Right cardiac atrium (tissue), 5 donors: ENCODE results near the gene SYT8. TPM values are rescaled to one million over a fixed set of nuclear protein-coding genes. Genes with fewer than 3 reads are reported as not detected.

Source experiments
- ATAC-seq, 2 donors: fragments of 200-7000 bp; cut with Tn5 transposase; one replicate each; pipeline versions ENCODE4 v1.8.0 to v1.9.1; 2020; ENCODE audit warnings: moderate library complexity in 2 of 2, mild to moderate bottlenecking in 1 of 2
- DNase-seq, 3 donors: peaks; one replicate each; pipeline ENCODE4 v3.0.0-alpha.2; 2020
- H3K27ac ChIP-seq: one replicate; pipeline ENCODE4 v1.5.1; 2013; ENCODE audit warnings: mild to moderate bottlenecking, low read length, control low read depth, moderate library complexity
- H3K27me3 ChIP-seq: one replicate; pipeline ENCODE4 v1.6.1; 2013; ENCODE audit not compliant: control insufficient read depth, insufficient read depth
- H3K4me1 ChIP-seq: one replicate; pipeline ENCODE4 v1.6.1; 2013; ENCODE audit warnings: low read length; ENCODE audit not compliant: control insufficient read depth, insufficient read depth
- H3K4me3 ChIP-seq: one replicate; pipeline ENCODE4 v1.5.1; 2013; ENCODE audit warnings: low read length, control low read depth
- H3K9me3 ChIP-seq: one replicate; pipeline ENCODE4 v1.6.1; 2013; ENCODE audit warnings: low read length; ENCODE audit not compliant: control insufficient read depth
- WGBS: extraction: QIAGEN DNeasy Blood & Tissue Kit; methylation state at CpG from one replicate; pipeline ENCODE4 v1.1.7; 2013; 5-methylcytosine and 5-hydroxymethylcytosine counted together
- intact Hi-C, 4 donors: fragments of 100-400 bp; cut with DNase I; formaldehyde crosslinking; loops; one replicate each; pipeline versions ENCODE4 v1.11.0 to v1.14.0; 2022 to 2023
- polyA plus RNA-seq: library from polyadenylated mRNA; stranded (reverse); fragments of 200-250 nt; gene quantifications from one replicate; pipeline ENCODE4 v1.2.3, GENCODE V29; 2013
- total RNA-seq, 4 donors: library from RNA; stranded (reverse); fragmentation: NEBNext Ultra II Directional; extraction: Animal tissue kit (Norgen Biotek cat#: 25700); gene quantifications; one replicate each; pipeline ENCODE4 v1.2.1, GENCODE V29; 2021
- donor health status: healthy with polysubstance abuse.
- donor health status: DM: no; HTN: yes; CAD: no.
- donor health status: DM: no; HTN: no; CAD: no.
- donor health status: DM: no; HTN: yes; CAD: no; lungs with severe emphysema.
- donor health status: DM: yes; HTN: yes; CAD: no.

SYT8 gene
- total and polyA plus RNA-seq, 5 donors = not detected

DNA sequence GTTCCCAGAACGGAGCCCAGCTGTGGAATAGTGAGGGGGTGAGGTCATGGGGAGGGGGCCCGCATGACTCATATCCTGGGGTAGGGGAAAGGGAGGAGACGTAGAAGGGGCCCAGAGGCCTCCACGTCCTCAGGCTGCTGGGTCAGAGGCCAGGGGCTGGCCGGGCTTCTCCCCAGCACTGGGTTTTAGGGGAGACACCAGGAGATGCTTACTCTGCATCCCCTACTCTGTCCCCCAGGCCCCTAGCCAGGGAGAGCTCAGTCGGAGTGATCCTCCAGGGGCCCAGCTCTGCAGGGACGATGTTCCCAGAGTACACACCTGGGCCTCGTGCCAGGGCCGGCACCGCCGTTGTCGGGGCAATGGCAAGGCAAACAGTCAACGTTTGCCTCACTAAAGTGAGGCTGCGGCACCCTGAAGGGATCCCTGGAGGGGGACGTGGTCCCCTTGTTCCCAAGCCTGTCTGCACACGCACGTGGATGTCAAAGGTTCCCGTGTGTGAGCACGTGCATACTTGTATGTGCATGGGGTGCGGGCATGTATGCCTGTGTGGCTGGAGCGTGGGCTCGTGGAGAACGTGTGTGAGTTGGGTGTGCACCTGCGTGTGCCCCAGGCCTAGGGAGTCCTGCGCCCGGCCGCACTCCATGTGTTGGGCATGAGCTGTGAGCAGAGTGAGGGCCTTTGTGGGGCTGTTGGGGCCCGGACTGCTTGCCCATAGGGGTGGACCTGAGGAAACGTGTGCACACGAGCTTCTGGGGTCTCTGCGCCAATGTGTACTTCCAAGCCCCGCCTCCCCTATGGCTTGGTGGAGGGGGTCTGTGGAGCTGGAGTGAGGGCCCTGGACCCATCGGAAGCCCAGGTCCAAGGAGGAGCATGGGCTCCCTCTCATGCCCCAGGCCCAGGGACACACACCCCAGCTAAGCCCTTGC is 42.7 kb downstream of the SYT8 start:
- H3K27me3 ChIP-seq = no peaks in the 10 kb centered on the region
- H3K4me3 ChIP-seq = no peak overlapping the region
- no peaks in the 10 kb centered on the region for H3K9me3 ChIP-seq
- ATAC-seq (no peak), DNase-seq (peak; percentile 79 to 91 (median 90))
- H3K4me1 ChIP-seq = peaks cover 7% of the 10 kb centered on the region
- intact Hi-C loops = no loop called here
- 44% methylated on average over 33 of the region's 33 CpGs for WGBS
- H3K27ac ChIP-seq = peak overlapping the region; percentile 59

DNA sequence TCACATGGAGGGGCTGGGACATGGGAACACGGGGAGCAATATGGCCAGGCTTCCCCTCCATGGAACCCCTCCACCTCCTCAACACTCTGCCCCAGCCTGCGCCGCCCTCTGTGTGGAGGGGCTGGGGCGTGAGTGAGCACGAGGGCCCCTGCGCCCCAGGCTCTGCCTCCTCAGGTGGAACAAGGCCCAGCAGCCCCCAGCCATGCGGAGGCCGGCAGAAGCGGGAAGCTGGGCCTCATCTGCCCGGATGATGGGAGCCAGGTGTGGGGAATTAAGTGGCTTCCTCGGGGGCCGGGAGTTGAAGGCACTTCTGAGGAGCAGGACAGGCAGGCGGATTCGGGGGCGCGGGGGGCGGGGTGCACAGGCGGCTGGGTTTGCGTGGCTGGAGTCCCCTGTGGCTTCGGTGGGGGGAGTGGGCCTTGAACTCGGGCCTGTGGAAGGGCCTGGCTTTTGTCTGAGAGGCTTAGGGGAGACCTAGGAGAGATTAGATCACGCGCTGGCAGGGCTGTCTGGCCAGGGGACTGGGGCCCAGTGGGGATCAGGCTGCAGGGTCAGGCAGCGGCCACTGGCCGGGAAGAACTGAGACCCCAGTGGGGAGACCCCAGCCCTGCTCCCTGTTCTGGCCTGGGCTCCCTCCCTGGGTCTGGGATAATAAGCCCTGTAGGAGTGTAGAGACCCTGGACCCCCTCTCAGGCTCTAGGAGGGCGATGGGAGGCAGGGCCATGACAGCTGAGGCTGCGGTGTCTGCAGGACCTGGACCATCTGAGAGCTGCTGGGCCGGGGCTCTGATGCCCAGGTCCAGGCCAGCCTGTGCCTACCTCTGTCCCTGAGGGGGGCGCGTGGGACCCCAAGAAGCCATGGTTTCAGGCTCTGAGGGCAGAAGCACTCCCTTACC is 43.6 kb downstream of the SYT8 start:
- Histone ChIP-seq H3K27ac (no peak overlapping the region), H3K27me3 (no peaks in the 10 kb centered on the region), H3K4me3 (no peak overlapping the region), H3K9me3 (no peaks in the 10 kb centered on the region), H3K4me1 (peaks cover 7% of the 10 kb centered on the region)
- ATAC-seq (no peak), DNase-seq (peak; percentile 47 to 74 (median 72))
- WGBS = 74% methylated on average over 30 of the region's 30 CpGs
- intact Hi-C loops = no loop called here

DNA sequence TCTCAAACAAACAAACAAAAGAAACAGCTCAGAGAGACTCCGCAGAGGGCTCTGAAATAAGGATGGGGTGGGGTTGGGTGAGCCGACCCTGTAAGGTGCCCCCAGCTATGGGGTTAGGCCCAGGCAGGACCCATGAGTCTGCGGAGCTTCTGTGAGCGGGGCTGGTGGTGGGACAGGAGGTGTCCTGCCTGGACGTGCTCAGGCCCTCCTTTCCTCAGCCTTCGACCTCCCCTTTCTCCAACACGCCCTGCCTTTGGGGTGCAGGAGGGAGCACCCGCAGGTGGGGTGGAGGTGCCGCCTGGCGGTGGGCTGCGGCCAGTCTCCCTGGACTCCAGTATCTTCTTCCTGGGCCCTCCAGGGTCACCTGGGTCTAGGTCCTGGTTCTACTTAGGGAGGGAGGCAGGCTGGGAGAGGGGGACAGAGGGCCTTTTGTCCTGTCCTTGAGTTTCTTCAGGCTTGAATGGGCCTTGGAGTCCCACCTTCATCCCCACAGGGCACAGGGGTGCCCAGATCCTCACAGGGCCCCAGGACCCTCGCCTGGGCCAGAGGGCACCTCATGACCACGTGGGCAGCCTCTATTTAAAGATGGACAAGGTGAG is 44.7 kb downstream of the SYT8 start:
- Histone ChIP-seq H3K27ac (peak overlapping the region; percentile 50), H3K4me3 (no peak overlapping the region), H3K4me1 (peaks cover 7% of the 10 kb centered on the region), H3K27me3 (no peaks in the 10 kb centered on the region), H3K9me3 (no peaks in the 10 kb centered on the region)
- no peak for ATAC-seq
- 88% methylated on average over 13 of the region's 13 CpGs for WGBS
- intact Hi-C loops = no loop called here
- DNase-seq = peak; percentile 11 to 52 (median 46)

DNA sequence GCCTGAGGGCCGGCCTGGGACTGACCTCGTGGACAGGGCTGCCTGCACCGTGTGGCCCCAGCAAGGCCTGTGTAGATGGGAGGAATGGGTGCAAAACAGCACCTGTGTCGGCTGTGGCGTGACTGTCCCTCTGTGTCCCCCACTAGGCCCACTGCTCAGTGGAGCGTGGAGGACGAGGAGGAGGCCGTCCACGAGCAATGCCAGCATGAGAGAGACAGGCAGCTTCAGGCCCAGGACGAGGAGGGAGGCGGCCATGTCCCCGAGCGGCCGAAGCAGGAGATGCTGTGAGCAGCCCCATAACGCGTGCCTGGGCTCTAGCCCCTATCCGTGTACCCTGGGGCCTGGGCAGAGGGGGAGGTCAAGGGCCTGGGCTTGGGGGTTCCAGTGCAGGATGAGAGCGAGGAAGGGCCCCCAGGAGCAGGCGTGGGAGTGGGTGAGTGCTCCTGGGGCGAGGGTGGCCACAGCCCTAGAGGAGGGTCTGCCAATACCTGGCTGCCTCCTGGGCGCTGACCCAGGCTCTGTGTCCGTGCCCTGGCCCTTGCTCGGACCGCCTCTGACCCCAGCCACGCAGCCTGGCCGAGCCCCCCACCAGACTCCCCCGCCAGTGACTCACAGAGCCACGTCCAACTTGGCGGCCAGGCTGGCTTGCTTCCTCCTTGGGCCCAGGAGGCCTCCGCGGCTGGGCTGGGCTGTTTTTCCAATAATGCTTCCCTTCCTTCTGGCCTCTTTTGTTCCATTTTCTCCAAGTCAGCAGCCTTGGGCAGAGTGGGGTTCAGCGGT is 45.3 kb downstream of the SYT8 start:
- no peaks in the 10 kb centered on the region for H3K27me3 ChIP-seq
- no peak overlapping the region for H3K4me3 ChIP-seq
- ATAC-seq (peak; percentile 77 to 81), DNase-seq (peak; percentile 88 to 95 (median 95))
- intact Hi-C loops = loop anchor here in 3 of 4 donors (5.0 kb wide), 3 partner anchors 37 to 272 kb away; partner anchors contain the start of gene TNNT3 (in 2 of the 3)
- no peaks in the 10 kb centered on the region for H3K9me3 ChIP-seq
- H3K27ac ChIP-seq = peak overlapping the region; percentile 79
- H3K4me1 ChIP-seq = peaks cover 7% of the 10 kb centered on the region
- 58% methylated on average over 32 of the region's 32 CpGs for WGBS

DNA sequence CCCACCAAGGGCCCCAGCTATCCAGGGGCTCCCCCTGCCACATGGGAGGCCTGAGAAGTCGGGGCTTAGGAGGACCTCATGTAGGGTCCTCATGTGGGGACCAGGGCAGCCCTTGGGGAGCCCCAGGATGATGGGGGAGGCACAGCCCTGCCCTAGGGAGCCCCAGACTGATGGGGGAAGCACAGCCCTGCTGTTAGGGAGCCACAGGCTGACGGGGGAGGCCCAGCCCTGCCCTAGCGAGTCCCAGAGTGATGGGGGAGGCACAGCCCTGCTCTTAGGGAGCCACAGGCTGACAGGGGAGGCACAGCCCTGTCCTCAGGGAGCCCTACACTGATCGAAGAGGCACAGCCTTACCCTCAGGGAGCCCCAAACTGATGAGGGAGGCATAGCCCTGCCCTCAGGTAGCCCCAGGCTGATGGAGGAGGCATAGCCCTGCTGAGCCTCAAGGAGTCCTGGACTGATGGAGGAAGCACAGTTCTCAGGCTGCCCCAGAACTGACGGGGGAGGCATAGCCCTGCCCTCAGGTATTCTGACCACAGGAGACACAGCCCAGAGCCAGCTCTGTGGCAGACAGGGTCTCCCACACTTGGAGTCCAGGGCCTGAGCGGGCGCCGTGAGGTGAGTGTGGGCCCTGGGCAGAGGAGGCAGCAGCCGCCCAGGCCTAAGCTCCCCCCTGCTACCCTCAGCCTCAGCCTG is 46.1 kb downstream of the SYT8 start:
- intact Hi-C loops = loop anchor here in 3 of 4 donors (5.0 kb wide), 3 partner anchors 36 to 271 kb away; partner anchors contain the start of gene TNNT3 (in 2 of the 3)
- Histone ChIP-seq H3K4me3 (no peak overlapping the region), H3K27me3 (no peaks in the 10 kb centered on the region), H3K4me1 (peaks cover 7% of the 10 kb centered on the region), H3K27ac (peak overlapping the region; percentile 79), H3K9me3 (no peaks in the 10 kb centered on the region)
- DNase-seq = no peak
- peak; percentile 1 to 3 for ATAC-seq
- 61% methylated on average over 9 of the region's 9 CpGs for WGBS

DNA sequence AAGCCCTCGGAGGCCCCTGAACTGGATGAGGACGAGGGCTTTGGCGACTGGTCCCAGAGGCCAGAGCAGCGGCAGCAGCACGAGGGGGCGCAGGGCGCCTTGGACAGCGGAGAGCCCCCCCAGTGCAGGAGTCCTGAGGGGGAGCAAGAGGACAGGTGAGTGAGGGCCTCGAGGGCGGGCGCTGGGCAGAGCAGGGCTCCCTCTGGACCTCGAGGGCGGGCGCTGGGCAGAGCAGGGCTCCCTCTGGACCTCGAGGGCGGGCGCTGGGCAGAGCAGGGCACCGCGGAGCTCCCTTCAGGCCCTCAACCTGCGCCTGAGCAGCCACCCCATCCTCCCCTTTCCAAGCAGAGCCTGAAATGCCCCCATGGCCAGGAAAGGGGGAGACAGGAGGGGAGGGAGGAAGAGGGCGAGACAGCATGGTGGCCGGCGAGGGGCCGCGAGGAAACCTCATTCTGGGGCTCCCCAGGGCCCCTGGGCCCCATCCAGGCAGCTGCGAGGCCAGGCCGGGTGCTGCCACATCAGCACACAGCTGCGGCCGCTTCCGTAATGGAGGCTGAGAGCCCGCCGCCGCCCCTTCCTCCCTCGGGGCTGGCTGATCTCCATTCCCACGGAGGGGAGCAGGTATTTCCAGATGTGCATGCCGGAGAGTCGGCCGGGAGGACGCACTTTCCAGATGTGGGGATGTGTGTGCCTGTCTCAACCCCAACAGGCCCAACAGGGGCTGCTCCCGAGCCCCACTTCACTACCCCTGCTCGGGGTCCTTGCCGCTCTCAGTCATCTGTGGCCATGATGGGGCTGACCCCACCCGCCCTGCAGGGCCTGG is 46.9 kb downstream of the SYT8 start:
- 55% methylated on average over 43 of the region's 43 CpGs for WGBS
- Histone ChIP-seq H3K27ac (peak overlapping the region; percentile 79), H3K9me3 (no peaks in the 10 kb centered on the region), H3K4me1 (peaks cover 7% of the 10 kb centered on the region), H3K27me3 (no peaks in the 10 kb centered on the region), H3K4me3 (no peak overlapping the region)
- intact Hi-C loops = loop anchor here in 3 of 4 donors (5.0 kb wide), 3 partner anchors 36 to 271 kb away; partner anchors contain the start of gene TNNT3 (in 2 of the 3)
- ATAC-seq (peak; percentile 1 to 17), DNase-seq (peak; percentile 49 to 80 (median 73))

DNA sequence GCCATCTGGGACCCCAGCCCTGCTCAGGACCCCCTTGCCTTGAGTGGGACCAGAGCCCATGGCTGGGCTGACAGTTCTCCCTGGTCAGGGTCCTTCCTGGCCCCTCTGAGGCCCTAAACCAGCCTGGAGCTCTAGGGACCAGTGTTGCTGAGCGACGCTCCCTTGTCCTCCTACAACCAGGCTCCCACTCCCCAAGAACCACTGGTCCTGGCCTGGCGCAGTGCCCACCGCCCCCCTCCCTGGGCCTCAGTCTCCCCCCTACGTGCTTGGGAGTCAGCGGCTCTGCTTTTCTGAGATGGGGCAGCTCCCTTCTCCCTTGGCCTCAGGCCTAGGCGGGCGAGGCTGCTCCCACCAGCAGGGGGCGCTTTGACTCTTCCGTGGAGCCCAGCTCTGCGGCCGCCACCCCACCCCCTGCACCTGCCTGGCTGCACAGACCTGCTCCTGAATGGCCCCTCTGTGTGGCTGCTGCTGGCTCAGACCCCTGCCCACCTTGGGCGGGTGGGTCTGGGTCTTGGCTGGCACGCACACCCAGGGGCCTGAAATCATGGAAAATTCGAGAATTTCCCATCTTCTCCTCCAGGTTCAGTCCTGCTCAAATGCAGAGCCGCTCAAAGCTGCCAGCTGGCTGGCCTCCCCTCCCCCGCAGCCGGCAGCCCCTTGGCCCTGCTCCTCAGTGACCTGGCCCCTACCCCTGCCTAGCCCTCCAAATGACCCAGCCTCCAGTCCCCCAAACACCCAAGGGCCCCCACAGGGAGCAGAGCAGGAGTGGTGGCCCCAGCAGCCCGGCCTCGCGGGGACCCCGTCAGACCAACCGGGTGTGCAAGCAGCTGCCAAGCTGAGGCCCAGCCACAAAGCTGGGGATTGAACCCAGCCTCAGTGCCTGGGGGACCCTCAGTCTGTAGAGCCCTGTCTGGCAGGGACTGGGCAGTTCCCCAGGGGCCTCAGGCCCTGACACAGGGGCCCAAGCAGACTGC is 47.8 kb downstream of the SYT8 start:
- Histone ChIP-seq H3K4me3 (no peak overlapping the region), H3K9me3 (no peaks in the 10 kb centered on the region), H3K4me1 (peaks cover 6% of the 10 kb centered on the region), H3K27me3 (no peaks in the 10 kb centered on the region), H3K27ac (peak overlapping the region; percentile 50)
- ATAC-seq = peak; percentile 75 to 82
- intact Hi-C loops = loop anchor here in 3 of 4 donors (5.0 kb wide), 3 partner anchors 35 to 270 kb away; partner anchors contain the start of gene TNNT3 (in 2 of the 3)
- WGBS = 31% methylated on average over 23 of the region's 23 CpGs
- peak; percentile 85 to 95 (median 95) for DNase-seq
